GM10248 (cell line): ENCODE results near the gene SVOPL.

Experiments used
- CTCF ChIA-PET: fragments of 300-600 bp; sonication (Branson Sonifier 250); formaldehyde crosslinking; extraction: SDS; loops from one replicate; lab custom pipeline; 2021; ENCODE audit warnings: antibody characterized with exemption; lab: Yijun Ruan, JAX
- POLR2A ChIA-PET: fragments of 350-650 bp; sonication (Branson Sonifier 250); formaldehyde crosslinking; extraction: SDS; loops from one replicate; lab custom pipeline; 2020; ENCODE audit warnings: antibody characterized with exemption; lab: Yijun Ruan, JAX
- DNase-seq: peaks from one replicate; pipeline ENCODE4 v3.0.0; 2012; ENCODE audit errors: extremely low spot score
- TF ChIP-seq, protein P1 (sequence below): IDR thresholded peaks from 2 replicates; pipeline ENCODE4 v1.5.1; 2012; ENCODE audit warnings: mild to moderate bottlenecking, low read depth; ENCODE audit errors: extremely low read depth, missing control alignments, control extremely low read depth

Gene SVOPL

DNA sequence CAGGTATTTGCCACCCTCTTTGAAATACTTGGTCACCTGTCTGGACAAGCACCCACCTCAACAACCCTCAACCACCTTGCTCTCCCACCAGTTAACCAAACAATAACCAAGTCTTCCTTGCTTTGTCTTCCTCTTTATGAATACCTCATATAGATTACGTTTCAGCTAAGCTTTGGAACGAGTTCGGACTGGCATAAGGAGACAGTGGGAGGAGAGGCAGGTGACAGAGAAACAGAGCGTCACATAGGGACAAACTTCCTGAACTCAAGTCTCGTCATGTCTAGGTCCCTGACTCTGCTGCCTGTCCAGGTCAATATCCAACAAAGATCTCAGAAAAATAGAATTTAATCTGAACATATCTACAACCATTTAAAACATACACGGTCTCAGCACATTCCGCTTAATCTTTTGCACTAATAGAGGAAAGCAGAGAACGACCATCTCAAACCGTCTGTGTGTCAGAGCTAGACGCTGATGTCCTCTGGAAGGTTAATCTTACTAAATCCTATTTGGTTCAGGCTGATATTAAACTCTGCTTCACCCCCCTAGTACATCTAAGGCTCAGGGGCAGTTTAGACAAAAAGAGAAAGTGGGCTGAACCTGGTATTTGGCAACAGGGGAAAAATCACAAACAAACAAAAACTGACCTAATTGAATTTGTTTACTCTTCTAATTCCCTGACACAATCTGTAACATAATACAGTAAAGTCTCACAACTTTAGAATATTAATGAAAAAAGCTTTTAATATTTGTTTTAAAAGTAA, 26.4 kb upstream of the SVOPL start:
- TF ChIP-seq, protein P1, sequence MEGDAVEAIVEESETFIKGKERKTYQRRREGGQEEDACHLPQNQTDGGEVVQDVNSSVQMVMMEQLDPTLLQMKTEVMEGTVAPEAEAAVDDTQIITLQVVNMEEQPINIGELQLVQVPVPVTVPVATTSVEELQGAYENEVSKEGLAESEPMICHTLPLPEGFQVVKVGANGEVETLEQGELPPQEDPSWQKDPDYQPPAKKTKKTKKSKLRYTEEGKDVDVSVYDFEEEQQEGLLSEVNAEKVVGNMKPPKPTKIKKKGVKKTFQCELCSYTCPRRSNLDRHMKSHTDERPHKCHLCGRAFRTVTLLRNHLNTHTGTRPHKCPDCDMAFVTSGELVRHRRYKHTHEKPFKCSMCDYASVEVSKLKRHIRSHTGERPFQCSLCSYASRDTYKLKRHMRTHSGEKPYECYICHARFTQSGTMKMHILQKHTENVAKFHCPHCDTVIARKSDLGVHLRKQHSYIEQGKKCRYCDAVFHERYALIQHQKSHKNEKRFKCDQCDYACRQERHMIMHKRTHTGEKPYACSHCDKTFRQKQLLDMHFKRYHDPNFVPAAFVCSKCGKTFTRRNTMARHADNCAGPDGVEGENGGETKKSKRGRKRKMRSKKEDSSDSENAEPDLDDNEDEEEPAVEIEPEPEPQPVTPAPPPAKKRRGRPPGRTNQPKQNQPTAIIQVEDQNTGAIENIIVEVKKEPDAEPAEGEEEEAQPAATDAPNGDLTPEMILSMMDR, result no peak
- ChIA-PET CTCF (interaction anchor here (1.0 to 1.1 kb wide), 2 partner anchors 11 kb away, joined by 3 to 8 read pairs; no protein-coding TSS in a partner anchor), POLR2A (no interaction called here)
- DNase-seq, result no peak

DNA sequence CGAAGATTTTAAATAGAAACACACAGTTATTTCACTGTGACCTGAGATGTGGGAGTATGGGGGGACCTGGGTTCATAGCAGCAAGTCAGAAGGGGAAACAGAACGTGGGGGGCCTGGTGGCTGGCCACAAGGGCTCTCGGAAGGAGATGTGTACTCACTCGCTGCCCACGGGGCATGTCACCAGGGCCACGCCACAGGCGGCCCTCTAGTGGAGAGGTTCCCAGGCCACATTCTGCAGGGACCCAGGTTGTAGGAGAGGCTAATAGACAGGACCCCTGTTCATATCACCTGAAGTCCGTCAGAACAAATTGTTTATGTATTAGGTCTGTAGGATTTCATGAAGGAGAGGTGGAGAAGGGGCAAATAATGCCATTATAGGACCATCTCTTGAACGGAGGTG, 25.1 kb upstream of the SVOPL start:
- ChIA-PET CTCF (interaction anchor here (1.0 to 1.1 kb wide), 2 partner anchors 10 to 12 kb away, joined by 3 to 8 read pairs; no protein-coding TSS in a partner anchor), POLR2A (interaction anchor here (0.6 to 0.7 kb wide), 2 partner anchors 35 to 716 kb away, joined by 5 to 6 read pairs; no protein-coding TSS in a partner anchor)
- no peak for DNase-seq
- TF ChIP-seq, protein P1, result no peak

DNA sequence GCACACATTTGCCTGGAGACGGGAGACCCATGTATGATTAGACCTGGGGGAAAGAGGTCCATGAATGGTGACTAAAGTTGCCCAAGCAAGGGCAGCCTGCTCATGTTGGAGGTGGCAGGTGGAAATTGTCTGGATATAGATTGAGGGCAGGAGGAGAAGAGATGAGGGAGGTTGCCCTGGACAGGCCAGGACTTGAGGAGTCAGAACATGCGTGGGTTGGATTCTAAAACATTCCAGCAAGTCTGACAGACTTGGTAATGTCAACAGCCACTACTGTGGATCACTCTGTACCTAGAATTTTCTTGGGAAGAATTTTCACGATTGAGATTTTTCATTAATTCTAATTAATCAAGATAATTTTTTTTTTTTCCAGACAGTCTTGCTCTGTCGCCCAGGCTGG, 19.1 kb upstream of the SVOPL start:
- no peak for DNase-seq
- TF ChIP-seq, protein P1, result no peak
- CTCF ChIA-PET, result interaction anchor here (2.1 kb wide), 1 partner anchor 559 kb away, joined by 6 read pairs; no protein-coding TSS in a partner anchor

DNA sequence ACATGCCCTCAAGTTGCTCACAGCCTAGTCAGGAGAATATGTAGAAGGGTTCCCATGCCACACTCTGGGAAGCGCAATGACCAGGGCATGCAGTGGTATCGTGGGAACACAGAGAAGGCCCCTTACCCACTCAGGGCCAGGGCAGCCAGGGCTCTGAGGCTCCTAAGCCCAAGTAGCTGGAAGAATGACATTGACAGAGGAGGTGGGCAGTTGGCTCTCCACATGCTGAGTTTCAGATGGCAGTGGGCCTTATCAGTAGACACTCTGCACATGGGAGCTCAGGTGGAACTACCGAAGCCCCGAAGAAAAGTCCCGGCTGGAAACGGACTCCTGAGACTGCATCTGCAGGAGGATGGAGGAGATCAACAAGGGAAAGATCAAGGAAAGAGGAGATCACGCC, 15.7 kb upstream of the SVOPL start:
- DNase-seq, result no peak
- TF ChIP-seq, protein P1, result no peak
- ChIA-PET POLR2A (no interaction called here), CTCF (interaction anchor here (1.2 to 1.4 kb wide), 2 partner anchors 10 to 22 kb away, joined by 3 to 5 read pairs; no protein-coding TSS in a partner anchor)

More for the DNA sequence above, 19.1 kb upstream of the SVOPL start:
- POLR2A ChIA-PET, result no interaction called here

DNA sequence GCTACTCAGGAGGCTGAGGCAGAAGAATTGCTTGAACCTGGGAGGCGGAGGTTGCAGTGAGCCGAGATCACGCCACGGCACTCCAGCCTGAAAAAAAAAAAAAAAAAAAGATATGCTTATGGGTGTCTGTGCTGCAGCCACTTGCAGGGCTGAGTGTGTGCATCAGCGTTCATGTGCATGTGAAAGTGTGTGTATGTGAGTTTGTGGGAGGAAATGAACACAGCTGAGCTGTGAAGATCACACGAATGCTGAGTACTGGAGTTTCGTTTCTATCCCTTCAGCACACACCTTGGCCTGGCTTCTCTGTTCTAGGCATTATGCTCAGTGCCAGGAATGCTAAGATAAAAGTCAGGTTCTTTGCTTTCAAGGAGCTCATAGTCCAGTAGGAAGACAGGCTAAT, 12.0 kb upstream of the SVOPL start:
- ChIA-PET CTCF (no interaction called here), POLR2A (interaction anchor here (0.6 kb wide), 1 partner anchor 503 kb away, joined by 3 read pairs; no protein-coding TSS in a partner anchor)
- TF ChIP-seq, protein P1, result no peak
- no peak for DNase-seq

DNA sequence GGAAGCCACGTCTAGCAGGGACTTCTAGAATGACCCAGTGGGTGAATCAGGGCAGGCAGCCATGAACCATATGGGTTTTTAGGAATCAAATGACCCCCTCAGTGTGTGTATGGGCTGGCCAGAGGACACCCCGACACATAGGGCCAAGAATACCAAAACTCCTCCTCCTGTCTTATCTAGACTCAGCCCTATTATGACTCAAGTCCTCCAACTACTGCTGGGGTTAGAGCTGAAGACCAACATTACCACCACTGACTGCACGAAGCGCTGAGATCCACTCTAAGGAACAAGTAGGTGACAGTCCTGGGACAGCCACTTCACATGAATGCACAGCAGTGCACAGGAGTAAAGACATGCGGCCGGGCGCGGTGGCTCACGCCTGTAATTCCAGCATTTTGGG, 11.5 kb upstream of the SVOPL start:
- DNase-seq, result no peak
- ChIA-PET POLR2A (no interaction called here), CTCF (no interaction called here)

More for the DNA sequence above, 11.5 kb upstream of the SVOPL start:
- TF ChIP-seq, protein P1, result no peak
